HG03025 (cell line): ENCODE measurements around the gene ENTHD1.

Experiments used
- ATAC-seq: cut with Tn5 transposase; IDR thresholded peaks from one replicate; pipeline ENCODE4 v1.9.1; 2021; ENCODE audit warnings: mild to moderate bottlenecking, moderate library complexity; ENCODE audit not compliant: unreplicated experiment, low FRiP score

ENTHD1 gene

GRCh38 chr22:39805117-39805516 is 88.4 kb downstream of the ENTHD1 start:
- ATAC-seq, result no peak

- ATAC-seq, result no peak
Observed at GRCh38 chr22:39802682-39803081, 90.9 kb downstream of the ENTHD1 start.

- ATAC-seq, result no peak
Observed at GRCh38 chr22:39800790-39801520, 92.6 kb downstream of the ENTHD1 start.

- ATAC-seq, result no peak
Observed at GRCh38 chr22:39797528-39798147, 95.9 kb downstream of the ENTHD1 start.

GRCh38 chr22:39789788-39790187 is 103.8 kb downstream of the ENTHD1 start:
- no peak for ATAC-seq

- no peak for ATAC-seq
Observed at GRCh38 chr22:39785232-39785631, 108.3 kb downstream of the ENTHD1 start.

DNA sequence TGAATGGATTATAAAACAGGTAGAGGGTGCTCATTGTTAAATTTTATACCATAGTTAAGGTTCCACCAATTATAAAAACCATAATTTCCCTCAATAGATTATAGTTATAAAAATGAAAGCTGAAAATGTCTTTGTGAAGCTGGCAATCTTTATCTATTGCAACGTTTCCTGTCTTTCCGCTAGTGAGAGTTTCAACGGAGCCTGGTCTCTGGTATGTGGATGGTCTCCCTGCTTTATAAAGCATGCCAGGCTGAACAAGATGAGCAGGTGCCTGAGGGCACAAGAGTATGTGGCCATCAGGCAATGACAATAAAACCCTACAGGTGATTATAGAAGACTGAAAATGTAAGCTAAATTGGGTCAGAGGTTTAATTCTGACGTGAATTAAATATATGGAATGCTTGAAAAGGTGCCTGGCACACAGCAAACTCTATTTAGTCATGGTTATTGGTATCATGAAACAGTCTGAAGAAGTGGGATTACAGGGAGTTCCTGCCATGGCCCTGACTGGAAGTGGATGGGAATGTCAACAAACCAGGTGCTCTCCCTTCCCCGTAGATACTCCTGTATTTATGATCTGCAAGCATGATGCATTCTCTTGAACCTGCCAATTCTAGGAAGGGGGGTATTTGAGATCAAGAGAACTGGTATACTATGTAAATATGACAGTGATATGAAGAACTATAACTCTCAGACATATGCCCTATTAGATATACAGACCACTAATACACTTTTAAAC is 115.7 kb downstream of the ENTHD1 start:
- no peak for ATAC-seq

- ATAC-seq, result no peak
Observed at GRCh38 chr22:39776295-39777009, 117.1 kb downstream of the ENTHD1 start.

DNA sequence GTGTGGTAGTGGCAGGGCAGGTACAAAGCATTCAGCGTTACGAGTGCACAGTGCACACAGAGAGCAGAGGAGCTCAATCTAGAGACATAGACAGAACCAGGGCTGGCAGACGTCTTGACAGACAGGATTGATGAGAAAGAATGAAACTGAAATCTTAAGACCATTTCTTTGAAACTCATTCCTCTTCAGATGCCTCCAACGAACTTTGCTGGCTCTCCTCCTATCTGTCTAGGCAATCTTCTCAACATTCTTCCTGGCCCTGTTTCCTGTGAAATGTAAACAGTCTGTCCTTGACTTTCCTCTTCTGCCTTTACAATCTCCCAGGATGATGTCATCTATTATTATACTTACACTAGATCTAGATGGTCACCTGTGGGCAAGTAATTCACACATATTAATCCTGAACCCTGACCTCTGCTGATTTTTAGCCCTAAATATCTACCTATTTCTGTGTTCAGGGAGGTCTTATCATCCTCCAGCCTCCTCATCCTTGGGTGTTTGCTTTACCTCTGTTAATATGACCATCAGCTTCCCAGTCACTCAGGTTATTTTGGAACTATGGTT is 119.5 kb downstream of the ENTHD1 start:
- no peak for ATAC-seq

GRCh38 chr22:39773503-39773902 is 120.1 kb downstream of the ENTHD1 start:
- no peak for ATAC-seq

DNA sequence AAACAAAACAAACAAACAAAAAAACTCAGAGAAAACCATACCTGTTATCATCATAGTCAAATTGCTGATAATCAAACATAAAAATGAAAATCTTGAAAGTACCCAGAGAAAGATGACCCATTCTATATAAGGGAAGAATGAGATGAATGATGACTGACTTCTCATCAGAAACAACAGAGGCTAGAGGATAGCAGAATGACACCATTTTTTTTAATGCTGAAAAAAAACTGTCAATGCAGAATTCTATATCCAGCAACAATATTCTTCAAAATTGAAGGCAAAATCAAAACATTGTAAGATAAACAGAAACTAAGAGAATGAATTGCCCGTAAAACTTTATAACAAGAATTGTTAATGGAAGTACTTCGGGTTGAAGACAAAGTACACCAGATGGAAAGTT is 122.1 kb downstream of the ENTHD1 start:
- ATAC-seq, result no peak

- no peak for ATAC-seq
Observed at GRCh38 chr22:39765661-39766060, 127.9 kb downstream of the ENTHD1 start.

- no peak for ATAC-seq
Observed at GRCh38 chr22:39765046-39765445, 128.5 kb downstream of the ENTHD1 start.

DNA sequence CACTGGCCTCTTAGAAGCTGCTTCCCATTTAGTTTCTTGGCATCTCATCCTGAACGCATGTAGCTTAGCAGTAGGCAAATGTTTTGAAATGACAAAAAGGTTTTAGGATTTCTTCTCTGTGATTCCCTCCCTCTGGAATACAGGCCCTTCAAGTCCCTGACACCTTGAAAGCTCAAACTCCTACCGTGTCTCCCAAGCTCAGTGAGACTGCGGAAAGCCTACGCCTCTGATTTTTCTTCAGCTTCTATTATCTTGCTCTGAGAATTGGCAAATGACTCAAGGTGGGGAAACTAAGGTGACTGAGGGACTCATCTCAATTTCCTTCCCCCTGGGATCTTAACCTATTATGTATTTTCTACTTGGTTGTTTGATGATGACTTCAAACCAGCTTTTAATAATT is 130.3 kb downstream of the ENTHD1 start:
- ATAC-seq, result no peak

GRCh38 chr22:39750759-39751158 is 142.8 kb downstream of the ENTHD1 start:
- no peak for ATAC-seq

GRCh38 chr22:39748877-39749276 is 144.7 kb downstream of the ENTHD1 start:
- no peak for ATAC-seq

- no peak for ATAC-seq
Observed at GRCh38 chr22:39746600-39747262, 146.8 kb downstream of the ENTHD1 start.

DNA sequence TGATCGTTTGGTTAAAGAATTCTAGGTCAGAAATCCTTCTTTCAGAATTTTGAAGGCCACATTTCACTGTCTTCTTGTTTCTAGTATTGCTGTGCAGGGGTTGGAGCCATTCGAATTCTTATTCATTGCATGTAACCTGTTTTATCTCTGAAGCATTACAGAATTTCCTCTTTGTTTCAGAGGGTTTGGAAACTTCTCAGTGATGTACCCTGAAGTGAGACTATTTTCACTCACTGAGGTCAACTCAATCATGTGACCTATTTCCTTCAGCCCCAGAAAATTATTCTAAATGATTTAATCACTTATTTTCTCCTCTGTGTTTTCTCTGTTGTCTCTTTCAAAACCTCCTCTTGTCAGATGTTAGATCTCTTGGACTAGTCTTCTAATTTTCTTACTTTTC is 147.8 kb downstream of the ENTHD1 start:
- ATAC-seq, result no peak

DNA sequence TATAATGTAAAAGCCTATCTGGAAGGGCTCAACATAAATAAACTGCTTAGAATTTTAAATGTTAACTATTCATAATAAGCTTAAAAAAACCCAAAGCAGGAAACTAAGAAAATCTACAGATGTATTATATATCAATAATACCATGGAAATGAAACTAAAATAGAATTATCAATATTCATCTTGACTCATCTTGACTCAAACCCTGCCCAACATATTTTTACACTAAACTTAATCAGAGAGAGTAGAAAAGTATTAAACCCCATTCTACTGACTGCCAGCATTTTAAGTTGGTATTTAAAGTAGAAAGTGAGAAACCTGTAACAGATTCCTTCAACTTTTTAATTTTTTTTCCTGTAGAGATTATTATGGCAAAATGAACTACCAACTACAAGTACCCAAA is 149.2 kb downstream of the ENTHD1 start:
- no peak for ATAC-seq

- no peak for ATAC-seq
Observed at GRCh38 chr22:39743935-39744334, 149.6 kb downstream of the ENTHD1 start.
